Neural cell (in vitro differentiated cells): ENCODE data around the gene HS2ST1.

Source experiments
- EP300 ChIP-seq: fragments of 450-650 bp; conservative IDR thresholded peaks from 2 replicates; pipeline ENCODE4 v1.6.1; 2014; ENCODE audit warnings: antibody characterized with exemption, mild to moderate bottlenecking, moderate library complexity; ENCODE audit not compliant: poor library complexity, severe bottlenecking
- EZH2 ChIP-seq: fragments of 200-600, 300-800 bp; shearing (Covaris generic), sonication (generic); IDR thresholded peaks from 2 replicates; pipeline ENCODE4 v1.6.1; 2014; ENCODE audit warnings: antibody characterized with exemption, low read length, borderline replicate concordance, mild to moderate bottlenecking; ENCODE audit not compliant: insufficient read depth, poor library complexity, severe bottlenecking

- no peak for TF ChIP-seq EZH2
- TF ChIP-seq EP300: no peak
These were observed 26.1 kb upstream of the HS2ST1 start for GRCh38 chr1:86888327-86888726.
